Midbrain (tissue), 1 donor: Measurements from ENCODE around the gene CACNA1C.

Experiments
- DNase-seq: peaks from one replicate; lab custom pipeline; 2025; lab: John Stamatoyannopoulos, UW

CACNA1C gene

DNA sequence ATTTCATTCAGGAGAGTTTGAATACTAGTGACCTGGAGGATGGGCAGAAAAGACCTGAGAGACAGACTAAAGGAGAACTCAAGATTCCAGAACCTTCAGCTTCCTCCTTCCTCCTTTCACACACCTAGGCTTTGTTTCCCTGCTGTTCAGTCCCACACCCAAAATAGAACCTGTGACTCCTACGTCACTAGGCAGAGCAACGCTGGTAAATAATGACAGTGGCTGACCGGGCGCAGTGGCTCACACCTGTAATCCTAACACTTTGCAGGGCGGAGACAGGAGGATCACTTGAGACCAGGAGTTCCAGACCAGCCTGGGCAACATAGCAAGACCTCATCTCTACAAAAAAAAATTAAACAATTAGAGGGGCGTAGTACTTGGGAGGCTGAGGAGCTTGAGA, 575.6 kb downstream of the CACNA1C start:
- no peak for DNase-seq

GRCh38 chr12:2629051-2629450, 576.3 kb downstream of the CACNA1C start:
- DNase-seq: no peak

- DNase-seq: no peak
Observed at GRCh38 chr12:2631653-2632350, 579.0 kb downstream of the CACNA1C start.

GRCh38 chr12:2633176-2633824, 580.5 kb downstream of the CACNA1C start:
- no peak for DNase-seq

DNA sequence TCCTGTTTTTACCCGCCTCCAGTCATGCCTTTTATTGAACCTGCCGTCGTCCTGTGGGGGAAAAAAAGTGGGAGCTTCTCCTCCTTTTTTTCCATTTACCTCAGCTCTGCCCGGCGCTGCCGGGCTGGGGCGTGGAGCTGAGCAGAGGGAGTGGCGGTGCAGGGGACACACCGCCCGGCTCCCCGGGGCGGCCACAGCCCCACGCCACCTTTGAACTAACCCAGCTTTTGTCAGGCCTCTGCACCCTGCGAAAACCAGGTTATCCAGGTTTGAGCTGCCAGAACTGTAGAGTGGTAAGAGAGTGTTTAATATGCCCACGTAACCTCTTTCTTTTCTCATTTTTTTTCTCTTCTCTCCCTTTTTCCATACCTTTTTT, 581.0 kb downstream of the CACNA1C start:
- no peak for DNase-seq

DNA sequence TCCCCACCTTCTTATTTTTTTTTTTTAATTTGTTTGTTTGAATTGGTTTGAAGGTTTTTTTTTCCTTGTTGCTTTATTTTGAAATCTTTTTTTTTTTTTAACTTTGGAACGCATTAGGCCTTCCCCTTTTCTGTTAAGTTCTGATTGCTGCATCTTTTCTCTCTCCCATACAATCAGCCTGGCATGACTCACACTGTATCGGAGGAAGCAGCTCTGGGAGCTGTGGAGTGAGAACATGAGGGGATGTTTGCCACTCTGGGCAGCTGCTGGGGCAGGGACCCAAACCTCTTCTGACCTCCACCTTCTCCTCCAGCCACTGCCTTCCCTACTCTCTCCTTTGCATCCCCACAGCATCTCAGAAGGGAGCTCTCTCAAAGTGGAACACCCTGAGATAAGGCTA, 581.7 kb downstream of the CACNA1C start:
- DNase-seq: no peak

DNA sequence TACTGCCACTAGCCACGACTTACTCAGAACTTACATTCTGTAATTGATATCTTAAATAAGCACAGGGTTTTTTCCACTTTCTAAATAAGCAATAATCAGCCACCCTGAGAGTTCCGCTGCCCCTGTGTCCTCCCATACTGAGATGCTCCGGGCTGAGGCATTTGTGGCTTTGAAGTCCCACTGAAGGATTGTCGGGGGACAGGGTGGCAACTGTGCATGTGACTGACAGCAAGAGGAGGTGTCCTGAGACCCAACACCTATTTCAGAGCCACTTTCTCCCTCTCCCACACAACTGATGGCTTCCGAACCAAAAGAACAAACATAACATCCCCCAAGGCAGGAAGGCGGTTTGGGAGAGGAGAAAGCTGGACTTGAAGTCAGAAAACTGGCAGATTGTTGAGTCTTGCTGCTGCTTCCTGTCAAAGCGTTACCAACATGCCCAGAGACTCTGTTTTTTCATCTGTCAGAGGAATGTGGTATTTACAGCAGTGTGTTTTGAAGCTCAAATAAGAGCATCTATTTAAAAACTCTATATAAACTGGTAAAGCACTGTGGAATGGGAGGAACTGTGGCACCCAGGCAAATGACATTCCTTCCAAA, 584.1 kb downstream of the CACNA1C start:
- no peak for DNase-seq

DNA sequence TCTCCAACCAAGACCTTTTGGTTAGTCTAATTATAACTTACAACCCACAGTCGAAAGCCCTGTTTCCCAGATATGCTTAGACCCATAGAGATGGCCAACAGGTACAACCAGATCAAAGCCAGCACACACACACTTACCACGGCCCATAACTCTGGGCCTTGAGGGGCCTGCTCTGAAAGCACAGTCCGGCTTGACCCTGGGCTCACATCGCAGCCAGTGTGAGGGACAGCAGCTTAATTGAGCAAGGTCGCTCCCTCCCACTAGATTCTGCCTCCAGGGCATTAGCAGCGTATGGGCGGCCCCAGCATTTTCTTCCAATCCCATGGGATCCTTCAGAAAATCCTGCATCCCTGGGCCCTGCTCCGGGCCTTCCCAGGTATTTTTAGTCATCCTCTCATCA, 584.6 kb downstream of the CACNA1C start:
- no peak for DNase-seq

DNA sequence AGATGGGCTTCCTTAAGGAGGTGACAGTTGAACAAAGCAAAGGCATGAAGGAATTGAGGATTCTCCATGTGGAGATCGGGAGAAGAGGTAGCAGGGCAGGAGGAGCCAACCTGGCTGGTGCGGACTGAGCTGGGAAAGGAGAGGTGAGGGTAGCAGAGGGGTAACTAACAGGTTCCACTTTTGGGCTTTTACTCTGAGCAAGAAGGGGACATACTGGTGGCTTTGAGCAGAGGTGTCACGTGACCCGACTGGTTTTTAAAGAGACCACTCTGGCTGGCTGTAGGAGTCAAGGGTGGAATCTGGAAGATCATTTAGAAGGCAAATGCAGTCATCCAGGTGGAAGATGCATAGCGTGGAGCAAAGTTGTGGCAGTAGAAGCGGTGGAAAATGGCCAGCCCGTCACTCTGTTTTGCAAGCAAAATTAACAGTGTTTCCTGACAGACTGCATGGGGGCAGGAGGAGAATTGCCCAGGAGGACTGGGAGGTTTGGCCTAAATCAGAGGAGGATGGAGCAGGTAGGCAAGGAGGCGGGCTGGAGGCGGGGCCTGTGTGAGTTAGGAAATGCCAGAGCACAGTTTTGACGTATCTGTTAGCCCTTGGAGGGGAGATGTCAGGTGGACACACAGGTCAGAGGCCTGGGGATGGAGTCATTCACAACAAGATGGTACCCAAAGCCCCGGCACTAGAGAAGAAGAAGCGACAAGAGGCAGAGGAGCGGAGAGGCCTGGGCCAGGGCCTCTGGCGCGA, 585.7 kb downstream of the CACNA1C start:
- DNase-seq: no peak

GRCh38 chr12:2639020-2639298, 586.2 kb downstream of the CACNA1C start:
- no peak for DNase-seq

- no peak for DNase-seq
Observed at GRCh38 chr12:2640281-2640680, 587.5 kb downstream of the CACNA1C start.

DNA sequence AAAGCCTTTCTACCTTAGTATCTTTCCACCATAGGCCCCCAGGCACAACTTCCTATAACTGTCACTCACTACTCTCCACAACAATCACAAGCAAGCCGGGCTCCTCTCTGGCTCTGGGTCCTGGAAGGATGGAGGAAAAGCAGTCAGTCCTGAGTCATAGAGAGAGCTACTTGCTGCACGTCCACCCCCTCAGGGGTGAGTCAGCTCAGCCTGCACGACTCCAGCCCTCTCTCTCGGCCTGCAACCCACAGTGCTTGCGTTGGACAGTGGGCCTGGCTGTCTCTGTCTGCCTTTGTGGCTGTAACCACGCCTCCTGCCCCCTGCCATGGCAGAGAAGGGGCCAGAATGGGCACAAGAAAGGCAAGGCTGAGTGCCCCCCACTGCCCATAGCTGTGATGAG, 587.9 kb downstream of the CACNA1C start:
- DNase-seq: no peak

DNA sequence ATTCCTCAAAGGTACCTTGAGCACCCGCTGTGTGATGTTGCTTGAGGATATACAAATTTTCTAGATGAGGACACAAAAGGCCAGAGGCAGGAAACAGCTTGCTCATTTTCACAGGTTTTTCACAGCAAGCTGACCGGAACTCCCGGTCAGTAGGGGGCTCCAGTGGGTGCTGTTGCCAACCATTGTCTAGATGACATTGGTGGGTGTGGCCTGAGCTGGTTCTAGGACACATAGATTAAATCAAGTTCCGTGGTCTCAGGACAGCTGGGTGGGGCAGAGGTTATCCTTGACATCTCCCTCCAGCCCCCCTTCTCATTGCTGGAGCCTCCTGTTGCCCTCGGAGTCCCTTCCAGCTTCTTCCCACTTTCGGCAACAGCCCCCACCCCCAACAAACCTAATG, 588.4 kb downstream of the CACNA1C start:
- DNase-seq: no peak

GRCh38 chr12:2641761-2642160, 589.0 kb downstream of the CACNA1C start:
- DNase-seq: no peak

DNA sequence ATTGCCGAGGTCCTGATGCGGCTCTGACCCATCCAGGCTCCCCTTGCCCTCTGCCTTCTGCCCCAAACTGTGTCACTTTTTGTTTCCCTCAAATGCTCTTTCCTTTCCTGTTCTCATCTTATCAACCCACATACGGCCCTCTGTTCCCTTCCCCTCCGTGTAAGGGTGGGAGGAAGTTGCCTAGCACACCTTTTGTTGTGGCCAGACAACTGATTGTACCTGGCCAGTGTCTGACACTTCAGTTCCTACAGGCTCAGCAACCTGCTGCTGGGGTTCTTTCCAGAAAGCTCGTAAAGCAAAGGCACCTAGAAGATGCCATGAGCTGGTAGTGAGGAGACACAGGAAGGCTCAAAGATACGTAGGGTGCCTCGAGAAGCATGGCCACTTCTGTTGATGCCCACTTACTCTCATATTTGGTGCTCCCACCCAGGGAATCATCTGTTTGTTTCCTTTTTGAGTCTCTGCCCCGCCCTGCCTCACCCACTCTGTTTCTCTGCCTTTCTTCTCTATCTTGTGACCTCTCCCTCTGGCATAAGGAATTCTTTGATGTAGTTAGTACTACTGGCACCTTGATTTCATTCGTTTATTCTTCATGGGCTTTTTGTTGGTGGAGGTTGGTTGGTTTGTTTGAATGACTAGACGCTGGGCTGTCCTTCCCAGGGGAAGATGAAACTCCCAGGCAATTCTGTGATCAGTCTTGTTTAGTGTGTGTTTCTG, 589.5 kb downstream of the CACNA1C start:
- DNase-seq: no peak

DNA sequence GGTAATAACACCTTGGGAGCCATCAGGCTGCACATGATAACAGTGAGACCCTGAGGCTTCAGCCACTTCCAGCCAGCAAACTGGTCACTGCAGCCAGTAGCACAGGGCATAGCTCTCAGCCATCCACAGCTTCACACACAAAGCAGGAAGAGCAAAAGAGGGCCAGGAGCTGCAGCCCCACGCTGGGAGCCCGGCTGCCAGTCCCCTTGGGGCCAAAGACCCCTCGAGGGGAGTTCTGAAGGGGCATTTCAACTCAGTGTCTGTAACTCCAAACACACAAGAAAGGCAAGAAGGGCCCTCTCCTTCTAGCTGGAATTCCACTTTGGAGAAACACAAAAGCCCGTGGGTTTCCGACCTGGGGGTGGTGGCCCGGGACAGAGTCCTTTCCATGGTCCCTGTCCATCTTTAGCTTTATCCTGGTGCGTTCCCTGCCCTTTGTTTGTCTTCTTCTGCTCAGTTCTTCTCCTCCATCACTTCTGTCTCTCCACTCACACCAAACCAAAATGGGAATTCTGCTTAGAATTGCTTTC, 590.2 kb downstream of the CACNA1C start:
- no peak for DNase-seq

DNA sequence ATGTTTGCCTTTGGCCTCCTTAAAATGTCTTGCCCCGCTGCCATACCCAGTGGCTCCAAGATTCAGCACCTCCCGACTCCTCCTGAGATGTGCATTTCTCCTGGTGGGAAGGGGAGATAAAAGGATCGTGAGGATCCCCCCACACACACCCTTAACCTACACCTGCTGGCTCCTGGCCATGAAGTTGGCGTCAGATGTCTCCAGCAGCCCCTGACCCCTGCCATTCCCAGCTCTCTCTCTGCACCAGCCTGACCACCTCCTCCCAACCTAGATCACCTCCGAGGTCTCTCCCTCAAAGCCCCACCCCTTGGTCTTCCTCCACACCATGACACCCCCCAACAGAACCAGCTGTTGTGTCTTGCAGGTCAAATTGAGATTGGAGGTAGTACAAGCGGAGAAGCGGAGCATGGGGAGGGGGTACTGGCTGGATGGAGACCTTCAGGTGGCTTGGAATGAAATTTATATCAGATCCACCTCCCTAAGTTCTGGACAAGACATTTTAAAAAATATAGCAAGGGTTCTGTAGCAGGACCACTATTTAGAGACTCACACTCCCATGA, 590.9 kb downstream of the CACNA1C start:
- DNase-seq: no peak

- DNase-seq: no peak
Observed at GRCh38 chr12:2644683-2645405, 592.1 kb downstream of the CACNA1C start.

DNA sequence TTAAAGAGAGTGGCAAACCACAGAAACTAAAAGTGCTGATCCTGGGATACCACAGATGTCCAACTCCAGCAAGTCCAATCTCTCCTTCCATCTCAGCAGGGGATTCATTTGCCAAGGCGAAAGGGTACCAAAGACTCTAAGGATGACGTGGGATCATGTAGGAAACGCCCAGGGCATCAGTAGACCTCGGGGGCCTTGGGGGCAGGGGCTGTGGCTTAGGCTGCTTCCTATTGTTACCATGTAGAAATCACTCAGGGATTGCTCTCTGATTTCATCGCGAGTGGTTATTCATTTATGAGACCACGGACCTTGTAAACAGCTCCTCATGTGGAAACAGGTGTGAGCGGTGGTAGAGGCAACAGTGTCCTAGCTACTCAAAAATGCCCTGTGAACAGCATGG, 592.7 kb downstream of the CACNA1C start:
- no peak for DNase-seq

GRCh38 chr12:2646341-2646740, 593.6 kb downstream of the CACNA1C start:
- DNase-seq: no peak

DNA sequence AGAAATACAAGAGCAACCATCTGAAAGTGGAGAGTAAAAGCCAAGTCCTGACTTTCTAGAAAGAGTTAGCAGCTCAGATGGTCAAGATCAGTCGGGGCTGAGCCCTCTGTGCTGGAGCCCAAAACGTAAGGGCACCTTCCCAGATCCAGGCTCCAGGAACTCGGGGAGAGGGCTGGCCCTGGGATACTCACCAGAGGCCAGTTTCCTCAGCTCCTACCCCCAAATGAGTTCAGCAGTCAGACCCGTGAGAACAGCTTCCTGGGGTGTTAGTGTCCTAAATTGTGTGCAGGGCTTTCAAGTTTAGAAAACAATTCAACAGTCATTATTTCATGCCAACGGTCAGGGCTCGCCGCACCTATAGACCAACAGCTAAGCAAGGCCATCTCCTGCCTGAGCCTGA, 594.4 kb downstream of the CACNA1C start:
- DNase-seq: no peak
